Tibial artery (tissue), 4 donors: Measurements from ENCODE around the gene ATP11C.

Source experiments
- DNase-seq, 2 donors: peaks; one replicate each; pipeline ENCODE4 v3.0.0-alpha.2; 2019
- H3K27ac ChIP-seq, 2 donors: fragments of 200-600 bp; sonication (generic) in 1 of 2; 1 replicate in 1 of 2; 2 replicates in 1 of 2; pipeline ENCODE4 v1.5.1; 2018 to 2019; ENCODE audit warnings: mild to moderate bottlenecking in 1 of 2
- H3K27me3 ChIP-seq, 2 donors: fragments of 200-600 bp; sonication (generic) in 1 of 2; one replicate each; pipeline versions ENCODE4 v1.5.1 to v1.6.0; 2016 to 2019
- H3K36me3 ChIP-seq, 3 donors: fragments of 200-600 bp; sonication (generic) in 2 of 3; one replicate each; pipeline ENCODE4 v1.5.1; 2016 to 2019; ENCODE audit warnings: mild to moderate bottlenecking in 2 of 3
- H3K4me1 ChIP-seq, 4 donors: fragments of 200-600 bp; sonication (generic) in 2 of 4; 1 replicate in 3 of 4; 2 replicates in 1 of 4; pipeline ENCODE4 v1.5.1; 2016 to 2019
- H3K4me3 ChIP-seq, 2 donors: fragments of 200-600 bp; sonication (generic) in 1 of 2; 1 replicate in 1 of 2; 2 replicates in 1 of 2; pipeline ENCODE4 v1.5.1; 2018 to 2019; ENCODE audit warnings: mild to moderate bottlenecking in 2 of 2
- H3K9me3 ChIP-seq, 3 donors: fragments of 200-600 bp; sonication (generic) in 1 of 3; one replicate each; pipeline ENCODE4 v1.5.1; 2016 to 2019
- intact Hi-C: fragments of 100-400 bp; cut with DNase I; formaldehyde crosslinking; loops from one replicate; pipeline ENCODE4 v1.15.0; 2023; ENCODE audit warnings: low total_unique reads
- TF ChIP-seq, protein P1 (sequence below), 2 experiments: fragments of 200-600 bp in 1 of 2; fragments of 450-650 bp in 1 of 2; IDR thresholded peaks; one replicate each; pipeline ENCODE4 v1.5.1; 2017 to 2019; ENCODE audit warnings: antibody characterized with exemption in 2 of 2, mild to moderate bottlenecking in 1 of 2, moderate library complexity in 1 of 2

Gene ATP11C

DNA sequence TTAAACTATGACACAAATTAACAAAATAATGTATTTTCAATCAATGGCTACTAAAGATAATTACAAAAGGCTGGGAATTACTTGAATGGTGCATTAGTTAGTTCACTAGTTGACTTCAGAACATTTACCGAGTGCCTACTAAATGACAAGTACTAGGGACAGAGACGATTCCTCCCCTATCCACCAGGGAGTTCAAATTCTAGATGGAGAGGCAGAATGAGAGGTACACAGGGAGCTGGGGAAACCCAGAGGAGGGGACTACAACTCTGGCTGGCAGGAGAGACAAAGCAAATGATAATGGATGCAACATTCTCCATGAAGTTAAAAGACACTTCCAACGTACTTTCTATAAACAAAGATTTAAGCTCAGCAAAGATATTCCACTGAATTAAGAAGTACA is 181.8 kb downstream of the ATP11C start:
- TF ChIP-seq, protein P1, sequence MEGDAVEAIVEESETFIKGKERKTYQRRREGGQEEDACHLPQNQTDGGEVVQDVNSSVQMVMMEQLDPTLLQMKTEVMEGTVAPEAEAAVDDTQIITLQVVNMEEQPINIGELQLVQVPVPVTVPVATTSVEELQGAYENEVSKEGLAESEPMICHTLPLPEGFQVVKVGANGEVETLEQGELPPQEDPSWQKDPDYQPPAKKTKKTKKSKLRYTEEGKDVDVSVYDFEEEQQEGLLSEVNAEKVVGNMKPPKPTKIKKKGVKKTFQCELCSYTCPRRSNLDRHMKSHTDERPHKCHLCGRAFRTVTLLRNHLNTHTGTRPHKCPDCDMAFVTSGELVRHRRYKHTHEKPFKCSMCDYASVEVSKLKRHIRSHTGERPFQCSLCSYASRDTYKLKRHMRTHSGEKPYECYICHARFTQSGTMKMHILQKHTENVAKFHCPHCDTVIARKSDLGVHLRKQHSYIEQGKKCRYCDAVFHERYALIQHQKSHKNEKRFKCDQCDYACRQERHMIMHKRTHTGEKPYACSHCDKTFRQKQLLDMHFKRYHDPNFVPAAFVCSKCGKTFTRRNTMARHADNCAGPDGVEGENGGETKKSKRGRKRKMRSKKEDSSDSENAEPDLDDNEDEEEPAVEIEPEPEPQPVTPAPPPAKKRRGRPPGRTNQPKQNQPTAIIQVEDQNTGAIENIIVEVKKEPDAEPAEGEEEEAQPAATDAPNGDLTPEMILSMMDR (IDR thresholded peaks at IDR 0.05) = no peak
- intact Hi-C loops = no loop called here
- no peak overlapping the region for H3K27ac ChIP-seq
- peaks cover 0 to 10% (median 10%) of the 10 kb centered on the region in 3 donors for H3K9me3 ChIP-seq
- H3K36me3 ChIP-seq = peaks cover 0 to 7% (median 0%) of the 10 kb centered on the region in 3 donors
- DNase-seq = no peak
- no peaks in the 10 kb centered on the region for H3K27me3 ChIP-seq
- H3K4me3 ChIP-seq = no peak overlapping the region
- H3K4me1 ChIP-seq = no peaks in the 10 kb centered on the region

DNA sequence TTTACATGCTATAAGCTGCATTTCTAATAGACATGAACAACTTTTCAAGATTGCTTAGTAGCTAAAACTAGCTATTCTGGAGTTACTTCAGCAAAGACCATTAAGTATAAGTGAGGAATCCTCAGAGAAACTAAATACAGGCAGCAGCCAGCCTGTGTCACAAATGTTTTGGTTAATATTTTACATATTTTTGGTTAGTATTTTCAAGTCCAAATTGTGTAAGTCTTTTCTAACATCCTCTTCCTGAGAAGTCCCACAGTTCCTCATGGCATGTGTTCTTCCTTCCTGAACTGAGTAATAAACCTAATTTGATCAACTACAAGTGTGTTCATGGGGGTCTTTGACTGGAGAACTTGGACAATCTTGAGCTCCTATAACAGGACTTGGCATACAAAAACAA is 182.5 kb downstream of the ATP11C start:
- no peak overlapping the region for H3K4me3 ChIP-seq
- peaks cover 0 to 7% (median 0%) of the 10 kb centered on the region in 3 donors for H3K36me3 ChIP-seq
- H3K27ac ChIP-seq = no peak overlapping the region
- TF ChIP-seq, protein P1 (IDR thresholded peaks at IDR 0.05) = no peak
- no peak for DNase-seq
- H3K27me3 ChIP-seq = no peaks in the 10 kb centered on the region
- peaks cover 0 to 10% (median 10%) of the 10 kb centered on the region in 3 donors for H3K9me3 ChIP-seq
- H3K4me1 ChIP-seq = no peaks in the 10 kb centered on the region
- intact Hi-C loops = no loop called here

DNA sequence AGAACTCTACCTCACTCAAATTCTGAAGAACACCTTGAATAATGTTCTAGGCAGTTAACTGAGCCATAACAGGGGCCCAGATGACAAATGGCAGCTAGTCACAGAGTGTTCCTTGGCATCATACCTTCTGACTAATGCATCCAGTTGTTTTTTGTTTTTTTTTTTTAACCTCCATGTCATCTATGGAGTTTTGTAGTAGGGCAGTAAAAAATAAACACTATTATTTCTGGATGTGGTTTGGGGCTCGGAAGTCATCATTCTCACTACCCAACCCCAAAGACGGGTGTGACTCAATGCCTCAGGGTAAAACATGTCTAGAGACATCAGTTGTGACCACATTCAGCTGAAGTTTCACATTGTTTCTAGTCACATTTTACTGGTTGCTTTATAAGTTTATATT is 193.7 kb downstream of the ATP11C start:
- Histone ChIP-seq H3K9me3 (no peaks in the 10 kb centered on the region), H3K4me1 (no peaks in the 10 kb centered on the region), H3K27ac (no peak overlapping the region), H3K27me3 (no peaks in the 10 kb centered on the region), H3K36me3 (peaks cover 0 to 5% (median 0%) of the 10 kb centered on the region in 3 donors), H3K4me3 (no peak overlapping the region)
- TF ChIP-seq, protein P1 (IDR thresholded peaks at IDR 0.05) = no peak
- intact Hi-C loops = no loop called here
- no peak for DNase-seq

DNA sequence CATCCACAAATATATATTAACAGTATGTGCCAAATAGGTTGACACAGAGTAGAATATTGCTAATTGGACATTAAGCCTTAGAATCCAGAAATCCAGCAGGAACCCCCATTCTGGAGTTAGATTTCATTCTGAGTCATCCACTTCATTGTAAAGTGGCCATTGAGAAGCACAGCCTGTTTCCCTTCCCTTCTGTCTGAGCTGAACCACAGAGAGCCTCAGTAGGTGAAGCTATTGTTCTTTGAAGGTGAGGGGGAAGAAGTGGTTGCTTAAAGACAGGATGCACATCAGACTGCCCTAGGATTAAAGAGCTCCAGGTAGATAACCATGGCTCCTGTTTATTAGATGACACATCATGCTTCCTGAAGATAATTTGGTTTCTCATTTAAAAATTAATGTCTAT is 194.3 kb downstream of the ATP11C start:
- H3K4me3 ChIP-seq = no peak overlapping the region
- H3K4me1 ChIP-seq = no peaks in the 10 kb centered on the region
- TF ChIP-seq, protein P1 (IDR thresholded peaks at IDR 0.05) = no peak
- no peak for DNase-seq
- no peaks in the 10 kb centered on the region for H3K9me3 ChIP-seq
- H3K36me3 ChIP-seq = peaks cover 0 to 5% (median 0%) of the 10 kb centered on the region in 3 donors
- H3K27ac ChIP-seq = no peak overlapping the region
- intact Hi-C loops = no loop called here
- no peaks in the 10 kb centered on the region for H3K27me3 ChIP-seq

DNA sequence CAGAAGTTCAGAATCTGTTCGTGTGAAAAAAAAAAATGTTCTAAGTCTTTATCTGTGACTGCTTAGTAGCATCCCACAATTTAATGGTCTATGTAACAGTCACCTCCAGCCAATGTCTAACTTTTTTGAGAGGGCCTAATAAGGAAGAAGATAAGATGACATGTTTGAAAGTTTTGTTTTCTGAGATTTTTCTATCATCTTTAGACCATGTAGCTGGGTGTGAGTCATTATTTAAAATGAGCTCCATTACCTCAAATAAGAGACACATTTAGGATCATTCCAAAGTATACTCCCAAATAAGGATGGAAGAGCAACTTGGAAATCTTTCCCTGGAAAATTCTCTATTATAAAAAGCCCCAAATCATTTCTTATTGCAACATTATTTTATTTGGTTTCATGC is 196.7 kb downstream of the ATP11C start:
- Histone ChIP-seq H3K27ac (no peak overlapping the region), H3K4me1 (no peaks in the 10 kb centered on the region), H3K36me3 (peaks cover 0 to 5% (median 0%) of the 10 kb centered on the region in 3 donors), H3K9me3 (no peaks in the 10 kb centered on the region), H3K27me3 (no peaks in the 10 kb centered on the region), H3K4me3 (no peak overlapping the region)
- DNase-seq = no peak
- TF ChIP-seq, protein P1 (IDR thresholded peaks at IDR 0.05) = no peak
- intact Hi-C loops = no loop called here

DNA sequence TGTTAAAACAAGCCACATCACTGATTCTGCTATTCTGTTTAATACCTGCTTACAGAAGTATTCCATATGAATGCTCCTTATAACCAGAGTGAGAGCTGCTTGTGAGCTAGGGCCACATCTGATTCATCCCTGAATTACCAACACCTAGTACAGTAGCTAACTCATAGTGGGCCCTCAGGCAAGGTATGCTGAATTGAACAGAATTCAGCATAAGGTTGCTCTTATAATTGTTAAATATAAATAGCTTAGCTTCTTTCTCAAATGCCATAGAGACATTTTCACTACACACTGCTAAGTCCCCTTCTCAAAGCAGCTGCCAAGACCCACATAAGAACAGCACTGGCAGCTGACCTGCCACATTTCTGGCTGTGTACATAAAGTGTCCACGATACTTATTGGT is 197.9 kb downstream of the ATP11C start:
- Histone ChIP-seq H3K9me3 (no peaks in the 10 kb centered on the region), H3K27ac (no peak overlapping the region), H3K4me1 (no peaks in the 10 kb centered on the region), H3K27me3 (no peaks in the 10 kb centered on the region), H3K36me3 (peaks cover 0 to 5% (median 0%) of the 10 kb centered on the region in 3 donors), H3K4me3 (no peak overlapping the region)
- no peak for DNase-seq
- intact Hi-C loops = no loop called here
- TF ChIP-seq, protein P1 (IDR thresholded peaks at IDR 0.05) = no peak
